ENCODE results near the gene TLX1.

DNA sequence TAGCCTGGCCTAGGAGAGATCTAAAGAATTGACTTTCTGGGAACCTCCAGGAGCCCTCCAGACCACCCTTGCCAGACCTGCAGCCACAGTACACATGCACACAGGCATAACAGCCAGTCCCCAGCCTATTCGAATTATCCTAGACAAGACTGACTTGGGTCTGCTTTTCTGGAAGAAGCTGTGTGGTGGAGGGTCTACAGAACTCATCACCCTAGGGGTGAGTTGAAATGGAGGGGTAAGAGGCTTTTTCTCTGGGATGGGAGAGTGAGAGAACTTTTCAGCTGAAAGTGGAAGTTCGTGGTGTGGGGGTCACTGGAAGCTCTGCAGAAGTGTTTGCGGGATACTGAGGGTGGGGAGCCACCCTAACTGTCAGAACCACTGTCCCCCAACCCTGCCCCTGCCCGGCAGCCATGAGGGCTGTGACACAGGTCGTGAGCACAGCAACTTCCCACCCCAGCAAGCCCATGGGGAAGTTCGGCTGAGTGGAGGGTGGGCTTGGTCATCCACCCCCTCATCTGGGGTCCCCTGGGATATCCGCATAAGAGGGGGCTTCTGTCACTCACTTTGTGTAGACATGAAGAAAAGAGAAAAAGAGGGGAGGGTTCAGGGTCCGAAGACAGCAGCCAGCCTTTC is 7.8 kb downstream of the TLX1 start:
- TF ChIP-seq, protein P1, sequence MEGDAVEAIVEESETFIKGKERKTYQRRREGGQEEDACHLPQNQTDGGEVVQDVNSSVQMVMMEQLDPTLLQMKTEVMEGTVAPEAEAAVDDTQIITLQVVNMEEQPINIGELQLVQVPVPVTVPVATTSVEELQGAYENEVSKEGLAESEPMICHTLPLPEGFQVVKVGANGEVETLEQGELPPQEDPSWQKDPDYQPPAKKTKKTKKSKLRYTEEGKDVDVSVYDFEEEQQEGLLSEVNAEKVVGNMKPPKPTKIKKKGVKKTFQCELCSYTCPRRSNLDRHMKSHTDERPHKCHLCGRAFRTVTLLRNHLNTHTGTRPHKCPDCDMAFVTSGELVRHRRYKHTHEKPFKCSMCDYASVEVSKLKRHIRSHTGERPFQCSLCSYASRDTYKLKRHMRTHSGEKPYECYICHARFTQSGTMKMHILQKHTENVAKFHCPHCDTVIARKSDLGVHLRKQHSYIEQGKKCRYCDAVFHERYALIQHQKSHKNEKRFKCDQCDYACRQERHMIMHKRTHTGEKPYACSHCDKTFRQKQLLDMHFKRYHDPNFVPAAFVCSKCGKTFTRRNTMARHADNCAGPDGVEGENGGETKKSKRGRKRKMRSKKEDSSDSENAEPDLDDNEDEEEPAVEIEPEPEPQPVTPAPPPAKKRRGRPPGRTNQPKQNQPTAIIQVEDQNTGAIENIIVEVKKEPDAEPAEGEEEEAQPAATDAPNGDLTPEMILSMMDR (IDR thresholded peaks at IDR 0.05; ENCODE audit: insufficient read depth, low read length, poor library complexity, severe bottlenecking) = no peak
- TF ChIP-seq EZH2phosphoT487 (conservative IDR thresholded peaks at IDR 0.05; ENCODE audit: low read length) = no peak

All from SU-DHL-6 (cell line).